HepG2 (cell line): Measurements from ENCODE around the gene KAZN. TPM values are rescaled to one million over a fixed set of nuclear protein-coding genes. Genes with fewer than 3 reads are reported as not detected.

Experiments
- ATAC-seq: fragments of 200-7000 bp; cut with Tn5 transposase; 3 replicates; pipeline ENCODE4 v1.9.1; 2020; ENCODE audit warnings: mild to moderate bottlenecking, moderate library complexity
- BruUV-seq: library from RNA; stranded (reverse); fragments of 400-500 nt; replicated peaks from 2 replicates; lab custom pipeline; 2021; lab: Mats Ljungman, UMichigan
- CTCF ChIA-PET: fragments of 300-600 bp; formaldehyde crosslinking; extraction: SDS; loops from one replicate; lab custom pipeline; 2021; ENCODE audit warnings: low total read pairs, inconsistent platforms, low intra/inter-chr PET ratio; lab: Yijun Ruan, JAX
- POLR2A ChIA-PET: fragments of 350-600 bp; sonication (Branson Sonifier 250); formaldehyde crosslinking; loops from one replicate; lab custom pipeline; 2020; ENCODE audit warnings: antibody characterized with exemption, inconsistent platforms; lab: Yijun Ruan, JAX
- DNase-seq: peaks from one replicate; pipeline ENCODE4 v3.0.0-alpha.2; 2015; ENCODE audit warnings: low spot score
- FAIRE-seq: peaks from 3 replicates; lab custom pipeline; 2011; peaks lifted over from hg19 to GRCh38; lab: Jason Lieb, UNC
- H2AFZ ChIP-seq: one replicate; pipeline ENCODE4 v1.6.1; 2011; ENCODE audit warnings: low read length, inconsistent platforms
- H3K27ac ChIP-seq: fragments of 300-600 bp; 3 replicates; pipeline ENCODE4 v1.8.0; 2011; ENCODE audit warnings: mixed run types, mild to moderate bottlenecking, mixed read lengths, low read length, inconsistent platforms; ENCODE audit not compliant: insufficient read depth; ENCODE audit errors: extremely low read length
- H3K27me3 ChIP-seq, 2 experiments: fragments of 200-600 bp in 1 of 2; 2 replicates in 1 of 2; 3 replicates in 1 of 2; pipeline versions ENCODE4 v1.6.0 to v1.8.0; 2011; ENCODE audit warnings: low read length in 2 of 2, mild to moderate bottlenecking in 2 of 2, moderate library complexity in 2 of 2, inconsistent platforms in 1 of 2; ENCODE audit not compliant: insufficient read depth in 2 of 2, control insufficient read depth in 1 of 2
- H3K36me3 ChIP-seq, 2 experiments: fragments of 200-600 bp in 1 of 2; replicated peaks in 1 of 2; 2 replicates in 1 of 2; 3 replicates in 1 of 2; pipeline versions ENCODE4 v1.5.1 to v1.8.0; 2011; ENCODE audit warnings: low read length in 2 of 2, inconsistent platforms in 1 of 2; ENCODE audit not compliant: insufficient read depth in 2 of 2, control insufficient read depth in 1 of 2
- H3K4me1 ChIP-seq: 2 replicates; pipeline ENCODE4 v1.5.1; 2012; ENCODE audit warnings: low read length, inconsistent platforms; ENCODE audit not compliant: insufficient read depth
- H3K4me2 ChIP-seq: 2 replicates; pipeline ENCODE4 v1.6.0; 2011; ENCODE audit warnings: low read depth, low read length, inconsistent platforms
- H3K4me3 ChIP-seq, 3 experiments: fragments of 200-600 bp in 1 of 3; sonication (generic), shearing (Covaris generic) in 1 of 3; replicated peaks in 1 of 3; 2 replicates each; pipeline ENCODE4 v1.5.1; 2011 to 2016; ENCODE audit warnings: low read length in 3 of 3, inconsistent platforms in 2 of 3, low read depth in 2 of 3, mild to moderate bottlenecking in 2 of 3, control low read depth in 1 of 3, mixed read lengths in 1 of 3; ENCODE audit not compliant: insufficient read depth in 1 of 3
- H3K79me2 ChIP-seq: one replicate; pipeline ENCODE4 v1.6.1; 2011; ENCODE audit warnings: low read length, inconsistent platforms; ENCODE audit not compliant: insufficient read depth
- H3K9ac ChIP-seq: 2 replicates; pipeline ENCODE4 v1.6.0; 2011; ENCODE audit warnings: mild to moderate bottlenecking, low read depth, low read length, inconsistent platforms; ENCODE audit not compliant: insufficient read depth
- H3K9me3 ChIP-seq: 2 replicates; pipeline ENCODE4 v1.5.1; 2012; ENCODE audit warnings: mild to moderate bottlenecking, low read length
- H4K20me1 ChIP-seq: 2 replicates; pipeline ENCODE4 v1.6.0; 2011; ENCODE audit warnings: inconsistent platforms, mild to moderate bottlenecking, low read length, moderate library complexity; ENCODE audit not compliant: insufficient read depth
- HNRNPH1 ChIP-seq: fragments of 200-400 bp; formaldehyde crosslinking; optimal IDR thresholded peaks from 2 replicates; pipeline ENCODE3; 2017; ENCODE audit warnings: mild to moderate bottlenecking, low read depth, low read length
- MAFF ChIP-seq: IDR thresholded peaks from 2 replicates; pipeline ENCODE4 v1.6.1; 2011; ENCODE audit warnings: low read depth, low read length, improper control_type of control experiment
- MAFK ChIP-seq, 2 experiments: IDR thresholded peaks in 1 of 2; conservative IDR thresholded peaks in 1 of 2; 2 replicates each; pipeline ENCODE4 v1.6.1; 2011; ENCODE audit warnings: improper control_type of control experiment in 2 of 2, low read length in 2 of 2
- ZFX ChIP-seq: sonication (generic); formaldehyde crosslinking; IDR thresholded peaks from 2 replicates; pipeline ENCODE4 v1.4.0; 2020; ENCODE audit warnings: mild to moderate bottlenecking, low read depth, missing genetic modification reagents, moderate library complexity
- ZNF556 ChIP-seq: sonication (generic); formaldehyde crosslinking; IDR thresholded peaks from 2 replicates; pipeline ENCODE4 v1.4.0; 2020; ENCODE audit warnings: mild to moderate bottlenecking, missing genetic modification reagents, borderline replicate concordance
- ZNF615 ChIP-seq: sonication (generic); formaldehyde crosslinking; IDR thresholded peaks from 2 replicates; pipeline ENCODE4 v1.5.0; 2020; ENCODE audit warnings: mild to moderate bottlenecking, missing genetic modification reagents, borderline replicate concordance
- ZNF687 ChIP-seq: sonication (generic); formaldehyde crosslinking; IDR thresholded peaks from 2 replicates; pipeline ENCODE4 v1.5.1; 2020; ENCODE audit warnings: mild to moderate bottlenecking, missing genetic modification reagents, moderate library complexity
- ZNF784 ChIP-seq: sonication (generic); formaldehyde crosslinking; IDR thresholded peaks from 2 replicates; pipeline ENCODE4 v1.5.1; 2020; ENCODE audit warnings: missing genetic modification reagents, mild to moderate bottlenecking, borderline replicate concordance
- WGBS: methylation state at CpG from one replicate; pipeline ENCODE4 v1.1.6; 2017; ENCODE audit warnings: low lambda C conversion rate; 5-methylcytosine and 5-hydroxymethylcytosine counted together
- in situ Hi-C: cut with HindIII; loops from 2 replicates; pipeline ENCODE4 v1.10.0; 2017; ENCODE audit warnings: low pct_unique_long_range_greater_than_20kb; ENCODE audit not compliant: extremely low pct_ligation_motif_present
- intact Hi-C: fragments of 100-400 bp; cut with micrococcal nuclease; formaldehyde crosslinking; loops from one replicate; pipeline ENCODE4 v1.10.0; 2022; ENCODE audit not compliant: unreplicated experiment
- polyA plus RNA-seq, 8 experiments: library from polyadenylated mRNA; depleted of rRNA in 3 of 8; stranded (reverse) in 7 of 8; unstranded in 1 of 8; fragments of >200 nt; fragmentation: Illumina TruSeq in 4 of 8; extraction: Trizol in 4 of 8; gene quantifications; 2 replicates each; pipeline versions ENCODE4 v1.2.1 to v1.2.3, GENCODE V29; 2011 to 2016; ENCODE audit warnings: low read depth in 4 of 8, missing spikeins in 1 of 8, mixed read lengths in 1 of 8; ENCODE audit not compliant: insufficient read depth in 1 of 8
- total RNA-seq, 5 experiments: library from RNA; depleted of rRNA; stranded (reverse); fragments of >200 nt; fragmentation: Illumina TruSeq; extraction: Trizol; gene quantifications; 2 replicates each; pipeline ENCODE4 v1.2.3, GENCODE V29; 2016; ENCODE audit warnings: low read depth in 1 of 5

The KAZN gene
- total and polyA plus RNA-seq, 2 of the 13 experiments (the other 11 are each of a cell fraction or from before 2014, with no cell fraction given): 10.4 to 13.5 TPM

- in situ Hi-C loops (no loop called here), intact Hi-C loops (loop anchor here (1.0 kb wide), 1 partner anchor 8 kb away; no protein-coding TSS in a partner anchor)
- H3K4me2 ChIP-seq: peak overlapping the region; percentile 71
- H3K36me3 ChIP-seq: peaks cover 0 to 18% of the 10 kb centered on the region in 2 experiments; a peak in 2 of 5 replicates
- WGBS: 86% methylated on average over 6 of the region's 9 CpGs
- H3K4me1 ChIP-seq: peaks cover 90% of the 10 kb centered on the region
- DNase-seq (no peak), ATAC-seq (no peak), FAIRE-seq (no peak)
- peak; percentile 3; the same call in 1 of the 2 replicates for TF ChIP-seq ZFX (CRISPR knock-in tag)
- no peak for TF ChIP-seq HNRNPH1
- no peak for TF ChIP-seq ZNF784 (CRISPR knock-in tag)
- TF ChIP-seq ZNF615 (CRISPR knock-in tag): no peak
- H3K9me3 ChIP-seq: no peaks in the 10 kb centered on the region
- no peaks in the 10 kb centered on the region for H4K20me1 ChIP-seq
- peaks cover 58% of the 10 kb centered on the region for H3K79me2 ChIP-seq
- H3K9ac ChIP-seq: peak overlapping the region; percentile 20; the same call in 1 of the 2 replicates
- H3K27ac ChIP-seq: peak overlapping the region; percentile 78
- ChIA-PET POLR2A (interaction anchor here (1.2 to 6.0 kb wide), 3 partner anchors 13 to 84 kb away, joined by 3 to 109 read pairs (median 5); no protein-coding TSS in a partner anchor), CTCF (no interaction called here)
- H2AFZ ChIP-seq: no peak overlapping the region
- no peak overlapping the region for H3K4me3 ChIP-seq
- no TSS peak for BruUV-seq
- no peaks in the 10 kb centered on the region for H3K27me3 ChIP-seq
These were observed 343.4 kb downstream of the KAZN start for GRCh38 chr1:14941864-14942263.

GRCh38 chr1:14944471-14944985 lies 346.0 kb downstream of the KAZN start:
- Histone ChIP-seq H4K20me1 (no peaks in the 10 kb centered on the region), H3K9ac (no peak overlapping the region), H3K79me2 (peaks cover 64% of the 10 kb centered on the region), H3K4me1 (peaks cover 90% of the 10 kb centered on the region), H3K36me3 (peaks cover 0 to 24% of the 10 kb centered on the region in 2 experiments; a peak in 4 of 5 replicates), H3K9me3 (no peaks in the 10 kb centered on the region), H3K4me3 (no peak overlapping the region), H3K27ac (peak overlapping the region; percentile 23), H3K27me3 (no peaks in the 10 kb centered on the region), H3K4me2 (no peak overlapping the region), H2AFZ (no peak overlapping the region)
- ChIA-PET POLR2A (no interaction called here), CTCF (no interaction called here)
- intact Hi-C loops: no loop called here
- DNase-seq (no peak), FAIRE-seq (no peak), ATAC-seq (no peak)
- in situ Hi-C loops: no loop called here
- BruUV-seq: no TSS peak
- TF ChIP-seq MAFK (conservative IDR thresholded peaks at IDR 0.05 in 1 of 2, IDR thresholded peaks at IDR 0.05 in 1 of 2; ENCODE audit: low read length in 2 of 2) (peak; percentile 53 to 77; a peak in 3 of 4 replicates), ZNF687 (CRISPR knock-in tag) (0 out of 2 replicates have a peak, but pooled peaks have one; percentile 18), MAFF (peak; percentile 47), ZNF556 (CRISPR knock-in tag) (no peak)
- 87% methylated on average over 9 of the region's 12 CpGs for WGBS
